HEK293T (cell line): ENCODE results near the gene PCBP3.
"Not testable (repeated sequence)": the region's sequence is repeated elsewhere in the genome, so short reads cannot be mapped to it uniquely, and the experiment has no call there.

Experiments used
- CTCF ChIA-PET: fragments of 350-600 bp; formaldehyde crosslinking; extraction: SDS; loops from one replicate; lab custom pipeline; 2021; ENCODE audit warnings: antibody characterized with exemption, inconsistent platforms; lab: Yijun Ruan, JAX
- POLR2A ChIA-PET: fragments of 350-600 bp; formaldehyde crosslinking; extraction: SDS; loops from one replicate; lab custom pipeline; 2020; ENCODE audit warnings: antibody characterized with exemption, inconsistent platforms; lab: Yijun Ruan, JAX
- DNase-seq: peaks from one replicate; pipeline ENCODE4 v3.0.0; 2012; ENCODE audit warnings: mixed read lengths; ENCODE audit errors: extremely low spot score
- ARNT ChIP-seq: fragments of 450-650 bp; IDR thresholded peaks from 2 replicates; pipeline ENCODE4 v1.6.1; 2017; ENCODE audit warnings: mild to moderate bottlenecking
- BHLHE40 ChIP-seq: fragments of 450-650 bp; IDR thresholded peaks from 2 replicates; pipeline ENCODE4 v1.6.1; 2016; ENCODE audit warnings: mild to moderate bottlenecking, moderate library complexity, borderline replicate concordance
- CTBP1 ChIP-seq: fragments of 450-650 bp; IDR thresholded peaks from 2 replicates; pipeline ENCODE4 v1.6.1; 2016; ENCODE audit warnings: borderline replicate concordance
- ELF4 ChIP-seq: fragments of 450-650 bp; IDR thresholded peaks from 2 replicates; pipeline ENCODE4 v1.6.1; 2017; ENCODE audit warnings: antibody characterized with exemption
- FOXA1 ChIP-seq: fragments of 450-650 bp; IDR thresholded peaks from 2 replicates; pipeline ENCODE4 v1.6.1; 2016; ENCODE audit warnings: mild to moderate bottlenecking
- FOXK2 ChIP-seq: fragments of 450-650 bp; IDR thresholded peaks from 2 replicates; pipeline ENCODE4 v1.6.1; 2016; ENCODE audit warnings: mild to moderate bottlenecking
- FOXM1 ChIP-seq: fragments of 450-650 bp; IDR thresholded peaks from 2 replicates; pipeline ENCODE4 v1.6.1; 2017; ENCODE audit warnings: mild to moderate bottlenecking, borderline replicate concordance
- HDGF ChIP-seq: fragments of 450-650 bp; IDR thresholded peaks from 2 replicates; pipeline ENCODE4 v1.6.1; 2017; ENCODE audit warnings: antibody characterized with exemption, borderline replicate concordance
- L3MBTL2 ChIP-seq: fragments of 450-650 bp; conservative IDR thresholded peaks from 2 replicates; pipeline ENCODE4 v1.6.1; 2016; ENCODE audit warnings: mild to moderate bottlenecking
- LEF1 ChIP-seq: fragments of 450-650 bp; IDR thresholded peaks from 2 replicates; pipeline ENCODE4 v1.6.1; 2017; ENCODE audit warnings: mild to moderate bottlenecking, borderline replicate concordance
- NFRKB ChIP-seq: fragments of 450-650 bp; IDR thresholded peaks from 2 replicates; pipeline ENCODE4 v1.6.1; 2016; ENCODE audit warnings: mild to moderate bottlenecking, moderate library complexity
- SP1 ChIP-seq: fragments of 450-650 bp; IDR thresholded peaks from 2 replicates; pipeline ENCODE4 v1.6.1; 2017
- SUZ12 ChIP-seq: fragments of 450-650 bp; IDR thresholded peaks from 2 replicates; pipeline ENCODE4 v1.6.1; 2016; ENCODE audit warnings: mild to moderate bottlenecking
- TARDBP ChIP-seq: fragments of 450-650 bp; IDR thresholded peaks from 2 replicates; pipeline ENCODE4 v1.6.1; 2016
- ZNF384 ChIP-seq: fragments of 450-650 bp; IDR thresholded peaks from 2 replicates; pipeline ENCODE4 v1.6.1; 2016
- TF ChIP-seq, protein P1 (sequence below): fragments of 450-650 bp; IDR thresholded peaks from 2 replicates; pipeline ENCODE4 v1.6.1; 2016

PCBP3 gene

DNA sequence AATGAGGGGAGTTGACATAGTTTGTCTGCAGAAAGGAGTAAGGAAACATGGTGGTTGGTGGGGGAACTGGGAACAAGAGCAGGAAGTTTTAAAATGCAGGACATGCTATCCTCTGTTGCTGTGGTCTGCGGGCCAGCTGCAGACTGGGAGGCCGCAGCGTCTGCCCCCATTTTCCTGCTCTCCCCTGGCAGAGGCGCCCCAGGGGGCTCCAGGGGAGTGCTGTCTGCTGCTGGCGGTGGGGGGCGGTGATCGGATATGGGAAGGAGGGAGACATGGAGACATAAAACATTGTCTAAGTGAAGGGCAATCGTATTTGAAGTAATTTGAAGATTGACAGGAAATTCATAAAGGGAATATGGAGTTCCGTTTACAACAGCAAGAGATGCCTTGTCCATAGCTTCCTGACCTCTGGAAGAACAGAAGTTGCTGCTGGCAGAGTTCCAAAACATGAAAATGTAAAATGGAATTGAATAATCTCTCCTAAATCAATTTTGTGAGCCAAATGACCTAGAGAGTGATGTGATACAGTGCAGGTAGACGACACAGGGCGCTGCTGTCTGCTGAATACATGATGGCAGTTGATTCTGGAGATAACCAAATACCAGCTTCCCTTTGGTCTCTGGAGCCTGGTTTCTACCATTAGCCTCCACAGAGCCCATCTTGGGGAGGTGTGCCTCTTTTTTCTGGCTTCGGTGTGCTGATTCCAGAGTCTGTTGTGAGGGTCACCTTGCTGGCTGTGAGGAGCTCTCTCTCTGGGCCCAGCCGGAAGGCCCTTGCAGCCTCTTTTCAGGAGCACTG is 61.0 kb downstream of the PCBP3 start:
- ChIA-PET CTCF (no interaction called here), POLR2A (no interaction called here)
- no peak for TF ChIP-seq CTBP1
- no peak for TF ChIP-seq NFRKB
- TF ChIP-seq FOXM1: no peak
- TF ChIP-seq, protein P1, sequence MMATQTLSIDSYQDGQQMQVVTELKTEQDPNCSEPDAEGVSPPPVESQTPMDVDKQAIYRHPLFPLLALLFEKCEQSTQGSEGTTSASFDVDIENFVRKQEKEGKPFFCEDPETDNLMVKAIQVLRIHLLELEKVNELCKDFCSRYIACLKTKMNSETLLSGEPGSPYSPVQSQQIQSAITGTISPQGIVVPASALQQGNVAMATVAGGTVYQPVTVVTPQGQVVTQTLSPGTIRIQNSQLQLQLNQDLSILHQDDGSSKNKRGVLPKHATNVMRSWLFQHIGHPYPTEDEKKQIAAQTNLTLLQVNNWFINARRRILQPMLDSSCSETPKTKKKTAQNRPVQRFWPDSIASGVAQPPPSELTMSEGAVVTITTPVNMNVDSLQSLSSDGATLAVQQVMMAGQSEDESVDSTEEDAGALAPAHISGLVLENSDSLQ: no peak
- no peak for TF ChIP-seq FOXK2
- no peak for TF ChIP-seq ARNT
- TF ChIP-seq L3MBTL2: no peak
- no peak for TF ChIP-seq BHLHE40
- no peak for TF ChIP-seq TARDBP
- DNase-seq: no peak

DNA sequence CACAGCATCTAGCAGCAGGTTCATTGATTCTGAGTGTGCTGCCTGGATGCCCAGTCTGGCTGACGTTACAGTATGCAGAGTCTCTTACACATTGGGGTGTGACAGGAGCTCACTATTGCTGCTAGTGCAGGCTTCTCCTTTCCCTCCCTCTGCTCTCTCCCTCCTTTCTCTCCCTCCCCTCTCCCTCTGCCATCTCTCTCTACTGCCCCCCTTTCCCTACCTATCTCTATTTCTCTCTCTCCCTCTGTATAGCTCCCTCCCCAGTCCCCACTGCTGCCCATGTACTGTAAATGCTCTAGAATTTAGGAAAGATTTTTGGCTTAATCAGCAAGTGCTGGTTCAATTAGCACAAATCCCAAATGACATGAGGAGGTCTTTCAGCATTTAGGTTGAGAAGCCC is 62.8 kb downstream of the PCBP3 start:
- no peak for DNase-seq
- ChIA-PET POLR2A (no interaction called here), CTCF (no interaction called here)
- TF ChIP-seq FOXM1: no peak

DNA sequence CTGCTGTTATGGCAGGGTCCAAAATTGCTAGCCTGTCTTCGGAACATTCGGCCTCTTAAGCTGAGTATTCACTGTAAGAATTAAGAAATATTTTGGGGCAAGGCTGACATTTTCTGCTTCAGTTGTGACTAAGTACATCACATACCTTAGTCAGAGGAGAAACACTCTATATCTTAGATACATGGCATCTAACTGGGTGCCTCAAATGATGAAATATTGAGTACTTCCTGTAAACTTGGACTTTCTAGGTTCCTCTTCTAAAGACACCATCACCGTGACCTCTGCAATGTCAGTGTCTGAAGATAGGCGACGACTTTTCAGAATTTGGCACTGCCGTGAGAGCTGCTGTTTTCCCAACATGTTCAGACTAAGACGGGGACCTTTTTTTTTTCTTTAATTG is 65.6 kb downstream of the PCBP3 start:
- TF ChIP-seq ZNF384 (no peak), NFRKB (no peak), FOXK2 (no peak), ARNT (no peak), CTBP1 (no peak), SP1 (no peak), FOXM1 (no peak), SUZ12 (no peak), ELF4 (no peak), FOXA1 (no peak), LEF1 (no peak), TARDBP (no peak), L3MBTL2 (no peak), BHLHE40 (no peak), HDGF (no peak)
- TF ChIP-seq, protein P1: no peak
- CTCF ChIA-PET: no interaction called here
- no peak for DNase-seq
- POLR2A ChIA-PET: no interaction called here

DNA sequence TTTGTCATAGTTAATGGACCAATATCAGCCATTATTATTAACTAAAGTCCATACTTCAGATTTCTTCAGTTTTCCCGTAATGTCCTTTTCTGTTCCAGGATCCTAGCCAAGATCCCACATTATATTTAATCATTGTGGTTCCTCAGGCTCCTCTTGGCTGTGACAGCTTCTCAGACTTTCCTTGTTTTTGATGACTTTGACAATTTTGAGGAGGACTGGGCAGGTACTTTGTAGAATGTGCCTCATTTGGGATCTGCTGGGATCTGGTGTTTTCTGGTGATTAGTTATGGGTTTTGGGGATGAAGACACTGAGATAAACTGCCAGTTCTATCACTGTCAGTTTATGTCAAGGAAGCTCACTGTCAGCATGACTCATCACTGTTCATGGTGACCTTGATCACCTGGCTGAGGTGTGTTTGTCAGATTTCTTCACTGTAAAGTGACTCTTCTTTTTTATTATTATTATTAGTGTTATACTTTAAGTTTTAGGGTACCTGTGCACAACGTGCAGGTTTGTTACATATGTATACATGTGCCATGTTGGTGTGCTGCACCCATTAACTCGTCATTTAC is 66.3 kb downstream of the PCBP3 start:
- no peak for TF ChIP-seq L3MBTL2
- no peak for TF ChIP-seq FOXM1
- TF ChIP-seq LEF1: no peak
- no peak for TF ChIP-seq SUZ12
- no peak for TF ChIP-seq FOXA1
- no peak for TF ChIP-seq ARNT
- no peak for TF ChIP-seq NFRKB
- no peak for TF ChIP-seq BHLHE40
- no peak for TF ChIP-seq ELF4
- no peak for TF ChIP-seq HDGF
- no peak for TF ChIP-seq TARDBP
- no peak for TF ChIP-seq FOXK2
- CTCF ChIA-PET: no interaction called here
- POLR2A ChIA-PET: no interaction called here
- DNase-seq: no peak

DNA sequence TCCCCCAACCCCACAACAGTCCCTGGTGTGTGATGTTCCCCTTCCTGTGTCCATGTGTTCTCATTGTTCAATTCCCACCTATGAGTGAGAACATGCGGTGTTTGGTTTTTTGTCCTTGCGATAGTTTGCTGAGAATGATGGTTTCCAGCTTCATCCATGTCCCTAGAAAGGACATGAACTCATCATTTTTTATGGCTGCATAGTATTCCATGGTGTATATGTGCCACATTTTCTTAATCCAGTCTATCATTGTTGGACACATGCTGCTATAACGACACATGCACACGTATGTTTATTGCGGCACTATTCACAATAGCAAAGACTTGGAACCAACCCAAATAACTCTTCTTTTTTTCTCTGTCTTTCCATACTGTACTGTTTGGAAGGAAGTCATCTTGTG is 66.8 kb downstream of the PCBP3 start:
- POLR2A ChIA-PET, CTCF ChIA-PET, DNase-seq: not testable (repeated sequence)

DNA sequence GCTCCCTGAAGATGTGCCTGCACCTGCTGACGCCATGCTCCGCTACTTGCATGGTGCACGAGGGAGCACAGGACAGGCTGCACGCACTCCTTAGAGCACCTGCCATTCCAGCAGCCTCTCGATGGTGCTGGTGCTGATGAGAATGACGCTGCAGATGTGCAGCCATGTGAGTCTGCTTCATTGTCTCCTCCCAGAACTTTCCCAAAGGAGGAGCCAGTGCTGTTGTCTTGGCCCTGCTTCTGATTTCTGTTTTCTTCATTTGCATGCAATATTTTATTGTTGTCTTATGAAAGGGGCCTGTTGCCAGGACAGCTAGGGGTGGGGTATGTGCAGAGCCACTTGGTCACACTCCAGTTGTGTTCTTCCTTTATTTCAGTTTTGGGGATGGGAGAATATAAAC is 70.1 kb downstream of the PCBP3 start:
- CTCF ChIA-PET: no interaction called here
- DNase-seq: no peak

More for the DNA sequence above, 70.1 kb downstream of the PCBP3 start:
- POLR2A ChIA-PET: no interaction called here
- no peak for TF ChIP-seq FOXM1
- TF ChIP-seq CTBP1: no peak
- no peak for TF ChIP-seq HDGF
- TF ChIP-seq ARNT: no peak
- TF ChIP-seq TARDBP: no peak
- no peak for TF ChIP-seq SP1
- no peak for TF ChIP-seq BHLHE40
- TF ChIP-seq NFRKB: no peak
- TF ChIP-seq SUZ12: no peak
- TF ChIP-seq ZNF384: no peak
- TF ChIP-seq L3MBTL2: no peak
- no peak for TF ChIP-seq FOXA1
- no peak for TF ChIP-seq ELF4
- TF ChIP-seq LEF1: no peak
- TF ChIP-seq, protein P1: no peak
- TF ChIP-seq FOXK2: no peak
